K562 (cell line): ENCODE measurements around the gene PRSS21. TPM values are rescaled to one million over a fixed set of nuclear protein-coding genes. Genes with fewer than 3 reads are reported as not detected.
A peak's percentile ranks its signal among the peaks of the same experiment; 100 is the strongest.

Experiments used
- BCOR ChIP-seq: fragments of 450-650 bp; IDR thresholded peaks from 2 replicates; pipeline ENCODE4 v1.6.1; 2016
- BDP1 ChIP-seq: IDR thresholded peaks from 3 replicates; pipeline ENCODE4 v1.6.1; 2011; ENCODE audit not compliant: insufficient read length, insufficient read depth
- CBX5 ChIP-seq: IDR thresholded peaks from 2 replicates; pipeline ENCODE4 v1.6.1; 2014; ENCODE audit warnings: low read depth, borderline replicate concordance
- CHD2 ChIP-seq: IDR thresholded peaks from 2 replicates; pipeline ENCODE4 v1.6.1; 2011; ENCODE audit warnings: low read depth, low read length
- CTBP1 ChIP-seq: fragments of 450-650 bp; IDR thresholded peaks from 2 replicates; pipeline ENCODE4 v1.6.1; 2016; ENCODE audit warnings: borderline replicate concordance
- DNMT1 ChIP-seq: fragments of 450-650 bp; IDR thresholded peaks from 2 replicates; pipeline ENCODE4 v1.6.1; 2016; ENCODE audit warnings: antibody characterized with exemption, mild to moderate bottlenecking
- GATA2 ChIP-seq: sonication (generic); formaldehyde crosslinking; IDR thresholded peaks from 2 replicates; pipeline ENCODE4 v1.4.0; 2020; ENCODE audit warnings: mild to moderate bottlenecking, missing genetic modification reagents
- MCM7 ChIP-seq, 2 experiments: fragments of 450-650 bp; IDR thresholded peaks; 2 replicates each; pipeline ENCODE4 v1.6.1; 2016 to 2018
- OTX1 ChIP-seq: fragments of 450-650 bp; formaldehyde crosslinking; IDR thresholded peaks from 2 replicates; pipeline ENCODE4 v1.4.0; 2022; ENCODE audit warnings: mild to moderate bottlenecking
- POLR2B ChIP-seq: fragments of 450-650 bp; IDR thresholded peaks from 2 replicates; pipeline ENCODE4 v1.6.1; 2018; ENCODE audit warnings: low read depth; ENCODE audit not compliant: partially characterized antibody
- PTBP1 ChIP-seq: fragments of 200-400 bp; formaldehyde crosslinking; IDR thresholded peaks from 2 replicates; pipeline ENCODE4 v1.6.1; 2017; ENCODE audit warnings: low read depth, low read length
- SMAD1 ChIP-seq: fragments of 150-350 bp; IDR thresholded peaks from 2 replicates; pipeline ENCODE4 v1.6.1; 2014; ENCODE audit warnings: low read length, low read depth; ENCODE audit not compliant: partially characterized antibody
- TRIM28 ChIP-seq: fragments of 450-650 bp; IDR thresholded peaks from 2 replicates; pipeline ENCODE4 v1.6.1; 2017
- USF1 ChIP-seq: sonication (generic); formaldehyde crosslinking; IDR thresholded peaks from 2 replicates; pipeline ENCODE4 v1.9.0; 2022; ENCODE audit warnings: mild to moderate bottlenecking, missing genetic modification reagents
- ZNF134 ChIP-seq: fragments of 250-450 bp; sonication (Bioruptor Pico); conservative IDR thresholded peaks from 2 replicates; pipeline ENCODE4 v1.4.0; 2020
- ZNF311 ChIP-seq: fragments of 250-450 bp; sonication (Bioruptor Pico); IDR thresholded peaks from 2 replicates; pipeline ENCODE4 v1.4.0; 2020; ENCODE audit warnings: mild to moderate bottlenecking, moderate library complexity
- ZNF408 ChIP-seq: fragments of 250-450 bp; sonication (Bioruptor Pico); IDR thresholded peaks from 2 replicates; pipeline ENCODE4 v1.4.0; 2020; ENCODE audit warnings: low read depth, mild to moderate bottlenecking, moderate library complexity
- ZNF57 ChIP-seq: fragments of 450-650 bp; formaldehyde crosslinking; IDR thresholded peaks from 2 replicates; pipeline ENCODE4 v1.4.0; 2020; ENCODE audit warnings: mild to moderate bottlenecking, moderate library complexity
- ZNF609 ChIP-seq: sonication (generic); formaldehyde crosslinking; IDR thresholded peaks from 2 replicates; pipeline ENCODE4 v1.8.1; 2023; ENCODE audit warnings: missing genetic modification reagents, mild to moderate bottlenecking, borderline replicate concordance
- polyA plus RNA-seq, 8 experiments: library from polyadenylated mRNA; depleted of rRNA in 4 of 8; stranded (reverse) in 5 of 8; unstranded in 3 of 8; fragments of >200 nt; fragmentation: Nextera tagmentation in 2 of 8; fragmentation: Illumina TruSeq in 1 of 8; extraction: Ambion mirVana in 2 of 8; extraction: Trizol in 1 of 8; gene quantifications; 2 replicates each; pipeline versions ENCODE4 v1.2.1 to v1.2.3, GENCODE V29; 2011 to 2014; ENCODE audit warnings: inconsistent platforms in 1 of 8, missing spikeins in 1 of 8
- total RNA-seq, 7 experiments: library from RNA; depleted of rRNA in 6 of 7; stranded (reverse); fragments of >200 nt in 6 of 7; fragmentation: Illumina TruSeq in 2 of 7; extraction: Trizol in 2 of 7; gene quantifications; 2 replicates each; pipeline versions ENCODE4 v1.2.1 to v1.2.3, GENCODE V29; 2011 to 2021; ENCODE audit warnings: low replicate concordance in 1 of 7
- TF ChIP-seq, protein P1 (sequence below): fragments of 250-450 bp; sonication (Bioruptor Pico); IDR thresholded peaks from 2 replicates; pipeline ENCODE4 v1.8.0; 2021; ENCODE audit warnings: moderate library complexity, mild to moderate bottlenecking, inconsistent platforms
- TF ChIP-seq, protein P2 (sequence below): sonication (generic); formaldehyde crosslinking; IDR thresholded peaks from 2 replicates; pipeline ENCODE4 v1.8.1; 2023; ENCODE audit warnings: mild to moderate bottlenecking, missing genetic modification reagents

The PRSS21 gene
- total and polyA plus RNA-seq, 9 of the 15 experiments (the other 6 are each of a cell fraction or from before 2014, with no cell fraction given): 12.1 to 121 (median 61.3) TPM

- TF ChIP-seq ZNF134 (peak; percentile 65; the same call in 1 of the 2 replicates), ZNF311 (peak; percentile 52; the same call in 1 of the 2 replicates), ZNF57 (CRISPR knock-in tag) (no peak), OTX1 (CRISPR knock-in tag) (no peak), CHD2 (no peak), CTBP1 (peak; percentile 89), ZNF609 (CRISPR knock-in tag) (0 out of 2 replicates have a peak, but pooled peaks have one; percentile 24), USF1 (CRISPR knock-in tag) (no peak), CBX5 (no peak), BCOR (no peak), MCM7 (IDR thresholded peaks at IDR 0.05) (no peak), ZNF408 (CRISPR knock-in tag) (no peak), BDP1 (no peak), SMAD1 (no peak), PTBP1 (0 out of 2 replicates have a peak, but pooled peaks have one; percentile 24), GATA2 (no peak), TRIM28 (no peak), POLR2B (peak; percentile 74), DNMT1 (no peak)
- TF ChIP-seq, protein P1, sequence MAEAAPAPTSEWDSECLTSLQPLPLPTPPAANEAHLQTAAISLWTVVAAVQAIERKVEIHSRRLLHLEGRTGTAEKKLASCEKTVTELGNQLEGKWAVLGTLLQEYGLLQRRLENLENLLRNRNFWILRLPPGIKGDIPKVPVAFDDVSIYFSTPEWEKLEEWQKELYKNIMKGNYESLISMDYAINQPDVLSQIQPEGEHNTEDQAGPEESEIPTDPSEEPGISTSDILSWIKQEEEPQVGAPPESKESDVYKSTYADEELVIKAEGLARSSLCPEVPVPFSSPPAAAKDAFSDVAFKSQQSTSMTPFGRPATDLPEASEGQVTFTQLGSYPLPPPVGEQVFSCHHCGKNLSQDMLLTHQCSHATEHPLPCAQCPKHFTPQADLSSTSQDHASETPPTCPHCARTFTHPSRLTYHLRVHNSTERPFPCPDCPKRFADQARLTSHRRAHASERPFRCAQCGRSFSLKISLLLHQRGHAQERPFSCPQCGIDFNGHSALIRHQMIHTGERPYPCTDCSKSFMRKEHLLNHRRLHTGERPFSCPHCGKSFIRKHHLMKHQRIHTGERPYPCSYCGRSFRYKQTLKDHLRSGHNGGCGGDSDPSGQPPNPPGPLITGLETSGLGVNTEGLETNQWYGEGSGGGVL (CRISPR knock-in tag): no peak
- TF ChIP-seq, protein P2, sequence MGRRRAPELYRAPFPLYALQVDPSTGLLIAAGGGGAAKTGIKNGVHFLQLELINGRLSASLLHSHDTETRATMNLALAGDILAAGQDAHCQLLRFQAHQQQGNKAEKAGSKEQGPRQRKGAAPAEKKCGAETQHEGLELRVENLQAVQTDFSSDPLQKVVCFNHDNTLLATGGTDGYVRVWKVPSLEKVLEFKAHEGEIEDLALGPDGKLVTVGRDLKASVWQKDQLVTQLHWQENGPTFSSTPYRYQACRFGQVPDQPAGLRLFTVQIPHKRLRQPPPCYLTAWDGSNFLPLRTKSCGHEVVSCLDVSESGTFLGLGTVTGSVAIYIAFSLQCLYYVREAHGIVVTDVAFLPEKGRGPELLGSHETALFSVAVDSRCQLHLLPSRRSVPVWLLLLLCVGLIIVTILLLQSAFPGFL: peak; percentile 31; the same call in 1 of the 2 replicates
Observed at GRCh38 chr16:2867987-2868789, 51.2 kb downstream of the PRSS21 start (continued).
